ENCODE data around the gene CBFA2T3.
A peak's percentile ranks its signal among the peaks of the same experiment; 100 is the strongest.

CBFA2T3 gene

GRCh38 chr16:88878356-88878755 is 98.7 kb downstream of the CBFA2T3 start:
- peaks cover 8% of the 10 kb centered on the region for H3K4me1 Mint-ChIP-seq
- H3K27me3 Mint-ChIP-seq, result no peaks in the 10 kb centered on the region
- no peak for DNase-seq
- H3K4me3 Mint-ChIP-seq, result no peak overlapping the region
- no peaks in the 10 kb centered on the region for H3K9me3 Mint-ChIP-seq
- no peak for ATAC-seq
- H3K27ac Mint-ChIP-seq, result no peak overlapping the region

DNA sequence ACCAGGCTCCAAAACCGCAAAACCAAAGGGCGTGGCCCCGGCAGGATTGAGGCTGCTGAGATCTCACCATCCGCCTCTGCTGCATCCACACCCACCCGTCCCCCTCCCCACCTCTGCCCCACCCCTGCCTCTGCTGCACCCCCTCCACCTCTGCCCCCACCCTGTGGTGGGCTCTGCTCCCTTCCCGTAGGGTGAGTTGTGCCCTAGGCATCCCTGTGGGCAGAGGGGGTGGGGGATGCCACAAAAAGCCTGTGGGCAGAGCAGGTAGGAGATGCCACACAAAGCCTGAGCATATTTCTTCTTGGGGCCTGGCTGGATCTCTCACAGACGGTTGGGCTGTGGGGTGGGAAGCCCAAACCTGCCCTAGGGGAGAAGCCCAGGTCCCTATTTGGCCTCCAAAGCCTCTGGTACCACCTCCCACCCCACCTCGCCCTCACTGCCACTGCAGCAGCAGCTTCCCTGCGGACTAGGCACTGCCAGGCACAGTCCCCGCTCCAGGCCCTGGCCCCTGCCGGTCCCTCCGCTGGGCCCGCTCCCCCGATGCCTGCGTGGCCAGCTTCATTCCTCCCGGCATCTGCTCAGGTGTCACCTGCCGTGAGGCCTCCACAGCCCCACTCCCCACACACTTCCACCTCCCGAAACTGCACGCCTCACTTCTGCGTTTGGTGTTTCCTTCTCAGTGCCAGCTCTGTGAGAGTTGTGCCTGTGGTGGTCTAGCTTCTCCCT is 99.3 kb downstream of the CBFA2T3 start:
- no peaks in the 10 kb centered on the region for H3K9me3 Mint-ChIP-seq
- H3K4me1 Mint-ChIP-seq, result peaks cover 8% of the 10 kb centered on the region
- H3K4me3 Mint-ChIP-seq, result no peak overlapping the region
- no peaks in the 10 kb centered on the region for H3K27me3 Mint-ChIP-seq
- ATAC-seq (no peak), DNase-seq (no peak)
- no peak overlapping the region for H3K27ac Mint-ChIP-seq

GRCh38 chr16:88876942-88877526 is 100.0 kb downstream of the CBFA2T3 start:
- H3K9me3 Mint-ChIP-seq, result no peaks in the 10 kb centered on the region
- ATAC-seq (no peak), DNase-seq (no peak)
- H3K4me1 Mint-ChIP-seq, result peaks cover 2% of the 10 kb centered on the region
- H3K4me3 Mint-ChIP-seq, result no peak overlapping the region
- peaks cover 6% of the 10 kb centered on the region for H3K27me3 Mint-ChIP-seq
- no peak overlapping the region for H3K27ac Mint-ChIP-seq

GRCh38 chr16:88875703-88876234 is 101.2 kb downstream of the CBFA2T3 start:
- H3K27ac Mint-ChIP-seq, result no peak overlapping the region
- H3K9me3 Mint-ChIP-seq, result no peaks in the 10 kb centered on the region
- H3K27me3 Mint-ChIP-seq, result peaks cover 19% of the 10 kb centered on the region
- ATAC-seq, result no peak
- no peak overlapping the region for H3K4me3 Mint-ChIP-seq
- DNase-seq, result no peak
- H3K4me1 Mint-ChIP-seq, result peaks cover 7% of the 10 kb centered on the region

DNA sequence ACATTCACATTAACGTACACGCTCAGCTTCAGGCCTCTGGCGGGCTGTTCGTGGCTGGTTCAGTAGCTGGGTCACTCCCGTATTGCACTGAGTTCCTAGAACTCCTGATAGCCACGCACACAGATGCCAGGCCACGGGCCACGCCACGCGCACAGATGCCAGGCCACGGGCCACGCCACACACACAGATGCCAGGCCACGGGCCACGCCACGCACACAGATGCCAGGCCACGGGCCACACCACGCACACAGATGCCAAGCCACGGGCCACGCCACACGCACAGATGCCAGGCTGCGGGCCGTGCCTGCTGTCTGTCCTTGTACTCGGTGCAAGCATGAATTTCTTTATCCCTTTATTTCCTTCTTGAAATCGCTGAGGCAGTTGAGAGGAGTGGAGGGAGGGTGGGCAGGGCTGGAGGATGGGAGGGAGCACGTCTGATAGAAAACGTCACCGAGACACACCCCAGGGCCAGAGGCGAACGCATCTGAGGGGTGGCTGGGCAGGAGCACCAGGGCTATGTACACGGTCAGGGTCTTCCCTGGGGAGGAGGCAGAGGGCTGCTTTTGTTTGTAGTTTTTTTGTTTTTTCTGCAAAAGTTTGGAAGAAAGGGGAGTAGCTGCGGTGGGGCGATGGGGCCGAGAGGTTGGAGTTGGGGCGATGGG is 101.9 kb downstream of the CBFA2T3 start:
- no peaks in the 10 kb centered on the region for H3K9me3 Mint-ChIP-seq
- H3K27me3 Mint-ChIP-seq, result peaks cover 26% of the 10 kb centered on the region
- ATAC-seq, result no peak
- DNase-seq, result no peak
- no peak overlapping the region for H3K27ac Mint-ChIP-seq
- peaks cover 13% of the 10 kb centered on the region for H3K4me1 Mint-ChIP-seq
- H3K4me3 Mint-ChIP-seq, result no peak overlapping the region

- H3K27ac Mint-ChIP-seq, result no peak overlapping the region
- H3K27me3 Mint-ChIP-seq, result peaks cover 36% of the 10 kb centered on the region
- H3K4me3 Mint-ChIP-seq, result no peak overlapping the region
- ATAC-seq (no peak), DNase-seq (no peak)
- H3K9me3 Mint-ChIP-seq, result no peaks in the 10 kb centered on the region
- peaks cover 13% of the 10 kb centered on the region for H3K4me1 Mint-ChIP-seq
Measured at GRCh38 chr16:88872650-88873331, 104.2 kb downstream of the CBFA2T3 start.

DNA sequence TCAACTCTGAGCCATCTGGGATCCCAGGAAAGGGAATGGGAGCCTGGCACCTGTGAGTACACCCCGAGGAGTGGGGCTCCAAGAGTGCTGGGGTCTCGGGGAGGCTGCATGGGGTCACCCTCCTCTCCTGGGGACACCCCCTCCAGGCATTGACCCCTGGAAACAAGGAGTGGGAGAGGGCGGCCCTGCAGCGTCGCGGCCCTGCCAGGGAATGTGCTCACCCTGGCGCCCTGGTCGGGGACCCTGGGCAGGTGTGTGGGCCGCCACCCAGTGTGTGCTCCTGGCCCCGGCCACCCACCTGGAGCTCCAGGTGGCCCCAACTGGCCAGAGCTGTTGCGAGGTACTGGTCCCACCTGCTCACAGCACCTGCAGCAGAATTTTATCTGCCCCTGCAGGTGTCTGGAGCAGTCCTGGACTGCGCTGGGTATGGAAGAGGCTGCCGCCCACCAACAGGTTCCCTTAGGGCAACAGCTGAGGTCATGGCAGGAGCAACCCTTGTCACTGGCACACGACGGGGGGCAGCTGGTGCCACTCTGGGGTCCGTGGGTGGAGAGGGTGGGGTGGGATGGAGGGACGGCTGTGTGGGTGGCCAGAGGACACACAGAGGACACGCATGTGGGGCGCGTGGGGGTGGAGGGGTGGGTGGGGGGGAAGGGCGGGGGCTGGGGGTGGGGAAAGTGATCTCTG is 105.1 kb downstream of the CBFA2T3 start:
- DNase-seq (no peak), ATAC-seq (peak; percentile 33)
- peaks cover 13% of the 10 kb centered on the region for H3K4me1 Mint-ChIP-seq
- H3K27ac Mint-ChIP-seq, result no peak overlapping the region
- no peak overlapping the region for H3K4me3 Mint-ChIP-seq
- peaks cover 36% of the 10 kb centered on the region for H3K27me3 Mint-ChIP-seq
- no peaks in the 10 kb centered on the region for H3K9me3 Mint-ChIP-seq

DNA sequence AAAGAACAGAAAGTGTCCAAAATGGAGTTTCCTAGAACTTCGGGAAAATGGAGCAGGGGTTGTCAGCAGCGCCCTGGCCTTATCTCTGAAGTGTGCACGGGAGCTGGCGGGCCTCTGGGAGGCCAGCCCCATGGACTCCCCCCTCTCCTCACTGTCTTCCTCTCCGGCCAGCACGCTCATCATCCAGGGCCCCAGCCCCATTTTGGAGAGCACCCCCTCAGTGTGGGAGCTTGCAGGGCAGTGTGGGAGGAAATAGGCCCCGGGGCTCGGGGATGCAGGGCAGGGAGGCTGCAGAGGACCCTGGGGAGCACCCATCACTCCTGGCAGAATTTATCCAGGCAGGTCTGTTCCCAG is 105.7 kb downstream of the CBFA2T3 start:
- ATAC-seq, result no peak
- Mint-ChIP-seq H3K4me3 (peak overlapping the region in 1 of 2 donors; percentile 63), H3K9me3 (no peaks in the 10 kb centered on the region), H3K27ac (peak overlapping the region in 1 of 2 donors; percentile 61), H3K27me3 (peaks cover 36% of the 10 kb centered on the region), H3K4me1 (peaks cover 13% of the 10 kb centered on the region)
- no peak for DNase-seq

- Mint-ChIP-seq H3K4me1 (peaks cover 13% of the 10 kb centered on the region), H3K4me3 (peak overlapping the region; percentile 4 to 63), H3K27me3 (peaks cover 36% of the 10 kb centered on the region), H3K27ac (peak overlapping the region in 1 of 2 donors; percentile 61), H3K9me3 (no peaks in the 10 kb centered on the region)
- ATAC-seq (peak; percentile 27), DNase-seq (no peak)
Measured at GRCh38 chr16:88870608-88871348, 106.2 kb downstream of the CBFA2T3 start.

GRCh38 chr16:88869673-88869980 is 107.4 kb downstream of the CBFA2T3 start:
- Mint-ChIP-seq H3K9me3 (no peaks in the 10 kb centered on the region), H3K4me3 (no peak overlapping the region), H3K4me1 (peaks cover 13% of the 10 kb centered on the region), H3K27ac (no peak overlapping the region), H3K27me3 (peaks cover 36% of the 10 kb centered on the region)
- DNase-seq, result no peak
- ATAC-seq, result no peak

DNA sequence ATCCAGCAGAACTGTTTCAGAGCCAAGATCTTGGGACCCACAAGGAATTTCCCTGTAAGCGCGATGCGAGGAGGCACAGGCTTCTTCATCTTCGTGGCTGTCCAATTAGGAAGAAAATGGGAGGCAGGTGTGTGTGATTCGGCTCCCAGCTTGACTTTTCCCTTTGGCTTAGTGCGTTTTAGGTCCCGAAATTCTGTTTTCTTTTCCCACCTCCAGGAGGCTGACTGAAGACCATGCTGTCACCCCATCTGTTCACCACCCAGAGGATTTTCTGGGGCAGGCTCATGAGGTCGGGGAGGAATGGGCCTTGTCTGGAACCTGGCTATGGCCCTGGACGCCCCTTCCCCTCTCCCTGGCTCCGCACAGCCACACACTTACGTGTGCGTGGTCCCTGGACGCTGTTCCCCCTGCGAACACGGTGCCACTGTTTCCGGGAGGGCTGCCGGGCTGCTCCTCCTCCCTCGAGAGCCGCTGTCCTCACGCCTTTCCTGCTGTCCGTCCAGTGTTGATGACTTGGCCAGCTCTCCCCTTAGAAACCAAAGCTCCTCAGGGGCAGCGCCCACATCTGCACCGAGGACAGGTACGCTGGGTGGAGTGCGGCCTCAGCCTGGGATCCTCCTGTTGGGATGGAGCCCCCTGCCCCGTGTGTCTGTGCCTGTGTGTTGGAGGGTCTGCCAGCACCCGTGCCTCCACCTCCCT is 107.9 kb downstream of the CBFA2T3 start:
- ATAC-seq (no peak), DNase-seq (no peak)
- Mint-ChIP-seq H3K9me3 (no peaks in the 10 kb centered on the region), H3K4me1 (peaks cover 13% of the 10 kb centered on the region), H3K27ac (no peak overlapping the region), H3K27me3 (peaks cover 36% of the 10 kb centered on the region), H3K4me3 (no peak overlapping the region)

DNA sequence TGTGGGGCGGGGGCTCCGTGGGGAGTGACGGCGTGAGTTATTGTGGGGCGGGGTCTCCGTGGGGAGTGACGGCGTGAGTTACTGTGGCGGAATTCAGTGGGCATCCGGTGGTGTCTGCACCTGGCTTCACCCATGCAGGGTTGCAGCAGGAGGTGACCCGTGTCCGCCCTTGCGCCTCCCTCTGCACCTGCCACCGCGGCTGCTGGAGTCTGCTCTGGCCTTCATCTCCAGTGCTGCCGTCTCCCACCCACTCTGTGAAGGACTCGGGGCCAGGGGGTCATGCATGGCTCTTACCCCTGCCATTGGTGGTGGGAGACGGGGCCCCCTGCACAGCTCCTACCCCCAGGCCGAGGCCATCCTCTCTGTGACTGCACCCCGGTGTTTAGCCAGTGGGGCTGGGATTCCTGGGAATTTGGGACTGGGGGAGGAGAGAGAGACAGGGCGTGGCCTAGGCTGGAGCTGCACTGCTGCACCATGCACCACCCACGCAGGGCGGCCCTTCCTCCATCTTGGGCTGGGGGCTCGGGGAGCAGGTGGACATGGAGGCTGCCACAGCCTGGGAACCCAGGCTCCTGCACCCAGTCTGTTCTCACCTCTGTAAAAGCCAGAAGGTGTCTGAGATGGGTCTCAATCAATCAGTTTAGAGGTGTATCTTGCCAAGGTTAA is 109.3 kb downstream of the CBFA2T3 start:
- DNase-seq (no peak), ATAC-seq (no peak)
- Mint-ChIP-seq H3K4me1 (peaks cover 13% of the 10 kb centered on the region), H3K4me3 (no peak overlapping the region), H3K27ac (no peak overlapping the region), H3K9me3 (no peaks in the 10 kb centered on the region), H3K27me3 (peaks cover 36% of the 10 kb centered on the region)

DNA sequence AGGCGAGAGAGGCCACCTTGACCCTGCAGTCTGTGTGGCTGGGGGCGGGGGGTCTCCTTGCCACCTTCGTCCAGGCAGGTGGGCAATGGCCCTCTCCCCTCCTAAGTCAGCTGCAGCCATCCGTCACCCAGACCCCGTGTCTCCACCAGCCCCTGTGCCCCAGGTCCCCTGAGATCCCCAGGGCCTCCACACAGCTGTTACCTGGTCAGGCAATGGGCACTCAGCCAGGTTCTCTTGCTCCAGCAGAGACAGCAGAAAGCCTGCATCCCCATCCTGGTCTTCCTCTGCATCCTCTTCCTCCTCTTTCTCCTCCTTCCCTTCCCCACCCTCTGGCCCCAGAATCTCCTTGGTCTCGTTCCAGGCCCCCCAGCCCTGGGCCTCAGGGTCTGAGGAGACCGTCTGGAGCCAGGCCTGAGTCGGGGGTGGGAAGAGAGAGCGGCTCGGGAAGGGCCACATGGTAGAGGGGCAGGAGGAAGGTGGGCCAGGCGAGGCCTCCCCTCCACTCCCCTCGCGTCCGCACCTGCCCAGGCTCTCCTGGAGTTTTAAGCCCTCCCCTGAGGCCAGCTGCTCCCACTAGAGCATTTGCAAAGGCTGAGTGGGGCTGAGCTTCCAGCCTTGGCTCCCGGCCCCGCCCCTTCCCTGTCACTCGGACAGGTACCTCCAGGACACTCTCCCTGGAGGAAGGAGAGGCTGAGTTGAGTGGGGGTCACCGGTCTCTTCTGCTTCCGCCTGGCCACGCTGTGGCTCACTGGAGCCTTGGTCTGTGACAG is 110.7 kb downstream of the CBFA2T3 start, which contains the start of gene PABPN1L:
TSS of gene PABPN1L (minus strand) at position 510 of the 770 bp plus-strand sequence. CDS start at position 456, 54 bp downstream.
- Mint-ChIP-seq H3K4me3 (no peak within 1 kb of the TSS), H3K4me1 (peaks cover 11% of the 10 kb centered on the region), H3K27ac (peak within 1 kb of the TSS in 1 of 2 donors; percentile 12), H3K27me3 (peaks cover 23% of the 10 kb centered on the region), H3K9me3 (no peaks in the 10 kb centered on the region)
- ATAC-seq (no peak), DNase-seq (no peak)
